Fibroblast of lung (primary cell): ENCODE measurements around the gene INPP5A. TPM values are rescaled to one million over a fixed set of nuclear protein-coding genes. Genes with fewer than 3 reads are reported as not detected.

Source experiments
- DNase-seq, 2 donors: peaks; one replicate each; pipeline versions ENCODE4 v3.0.0 to v3.0.0-alpha.2; 2010; ENCODE audit warnings: low read depth in 2 of 2
- H2AFZ ChIP-seq: 2 replicates; pipeline ENCODE4 v1.5.1; 2012; ENCODE audit warnings: low read length, control low read depth, inconsistent platforms
- H3K27ac ChIP-seq: 2 replicates; pipeline ENCODE4 v1.5.1; 2011; ENCODE audit warnings: low read length, control low read depth; ENCODE audit not compliant: insufficient read depth
- H3K27me3 ChIP-seq: 2 replicates; pipeline ENCODE4 v1.5.1; 2011; ENCODE audit warnings: mild to moderate bottlenecking, low read length; ENCODE audit not compliant: control insufficient read depth, insufficient read depth
- H3K36me3 ChIP-seq: 2 replicates; pipeline ENCODE4 v1.5.1; 2011; ENCODE audit warnings: low read length; ENCODE audit not compliant: control insufficient read depth, insufficient read depth
- H3K4me1 ChIP-seq: 2 replicates; pipeline ENCODE4 v1.5.1; 2011; ENCODE audit warnings: low read length; ENCODE audit not compliant: control insufficient read depth, insufficient read depth; ENCODE audit errors: extremely low read depth
- H3K4me2 ChIP-seq: 2 replicates; pipeline ENCODE4 v1.5.1; 2011; ENCODE audit warnings: low read length, control low read depth; ENCODE audit not compliant: insufficient read depth; ENCODE audit errors: extremely low read depth
- H3K4me3 ChIP-seq, 4 experiments: fragments of 200-600 bp in 1 of 4; sonication (generic) in 1 of 4; replicated peaks in 1 of 4; 2 replicates each; pipeline ENCODE4 v1.5.1; 2011 to 2016; ENCODE audit warnings: low read length in 4 of 4, low read depth in 3 of 4, mild to moderate bottlenecking in 3 of 4, control low read depth in 2 of 4, inconsistent platforms in 1 of 4, mixed read lengths in 1 of 4; ENCODE audit not compliant: insufficient read depth in 1 of 4; ENCODE audit errors: control extremely low read depth in 1 of 4
- H3K79me2 ChIP-seq: 2 replicates; pipeline ENCODE4 v1.5.1; 2012; ENCODE audit warnings: mild to moderate bottlenecking, low read length, inconsistent platforms; ENCODE audit not compliant: control insufficient read depth, insufficient read depth
- H3K9ac ChIP-seq: 2 replicates; pipeline ENCODE4 v1.5.1; 2011; ENCODE audit warnings: mild to moderate bottlenecking, low read length, control low read depth; ENCODE audit not compliant: insufficient read depth
- H3K9me3 ChIP-seq: 2 replicates; pipeline ENCODE4 v1.5.1; 2012; ENCODE audit warnings: low read depth, low read length; ENCODE audit not compliant: control insufficient read depth, insufficient read depth
- H4K20me1 ChIP-seq: 2 replicates; pipeline ENCODE4 v1.5.1; 2011; ENCODE audit warnings: low read length; ENCODE audit not compliant: control insufficient read depth, insufficient read depth; ENCODE audit errors: extremely low read depth
- EZH2 ChIP-seq: IDR thresholded peaks from 2 replicates; pipeline ENCODE4 v1.5.1; 2012; ENCODE audit warnings: low read length, control low read depth, mild to moderate bottlenecking; ENCODE audit errors: missing control alignments
- polyA plus RNA-seq, 2 donors: library from polyadenylated mRNA; depleted of rRNA in 1 of 2; stranded (reverse) in 1 of 2; unstranded in 1 of 2; fragments of >200 nt; gene quantifications; 2 replicates each; pipeline ENCODE4 v1.2.1, GENCODE V29; 2011 to 2012; ENCODE audit warnings: missing spikeins in 1 of 2
- total RNA-seq: library from RNA; depleted of rRNA; stranded (reverse); fragments of >200 nt; gene quantifications from 2 replicates; pipeline ENCODE4 v1.2.1, GENCODE V29; 2014
- TF ChIP-seq, protein P1 (sequence below), 2 donors: IDR thresholded peaks in 1 of 2; conservative IDR thresholded peaks in 1 of 2; 1 replicate in 1 of 2; 2 replicates in 1 of 2; pipeline ENCODE4 v1.5.1; 2011 to 2012; ENCODE audit warnings: low read length in 2 of 2, control low read depth in 1 of 2, inconsistent platforms in 1 of 2, low read depth in 1 of 2, mild to moderate bottlenecking in 1 of 2

The INPP5A gene
- total and polyA plus RNA-seq, 2 donors (not counting 1 experiment from before 2014, with no cell fraction given) = 24.6 to 39.9 TPM

DNA sequence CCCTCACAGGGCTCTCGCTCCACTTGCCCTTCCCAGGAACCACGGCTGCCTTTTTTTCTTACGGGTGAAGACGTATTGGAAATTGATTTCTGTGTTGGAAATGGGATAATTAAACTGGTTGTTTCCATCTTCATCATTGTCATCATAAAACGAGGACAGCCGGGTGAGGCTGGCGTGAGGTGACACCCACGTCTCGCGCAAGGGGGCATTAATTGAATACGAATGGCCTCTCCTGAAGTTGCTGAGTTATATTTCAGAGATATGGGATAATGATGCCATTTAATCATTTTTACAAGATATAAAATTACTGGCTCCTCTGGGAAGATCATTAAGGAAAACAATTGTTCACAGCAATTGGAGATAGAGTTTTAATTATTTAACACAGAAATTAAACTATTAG, 266.7 kb downstream of the INPP5A start:
- H3K4me3 ChIP-seq = no peak overlapping the region
- no peaks in the 10 kb centered on the region for H3K79me2 ChIP-seq
- H3K4me1 ChIP-seq = no peaks in the 10 kb centered on the region
- no peaks in the 10 kb centered on the region for H3K27me3 ChIP-seq
- H3K4me2 ChIP-seq = no peak overlapping the region
- TF ChIP-seq, protein P1, sequence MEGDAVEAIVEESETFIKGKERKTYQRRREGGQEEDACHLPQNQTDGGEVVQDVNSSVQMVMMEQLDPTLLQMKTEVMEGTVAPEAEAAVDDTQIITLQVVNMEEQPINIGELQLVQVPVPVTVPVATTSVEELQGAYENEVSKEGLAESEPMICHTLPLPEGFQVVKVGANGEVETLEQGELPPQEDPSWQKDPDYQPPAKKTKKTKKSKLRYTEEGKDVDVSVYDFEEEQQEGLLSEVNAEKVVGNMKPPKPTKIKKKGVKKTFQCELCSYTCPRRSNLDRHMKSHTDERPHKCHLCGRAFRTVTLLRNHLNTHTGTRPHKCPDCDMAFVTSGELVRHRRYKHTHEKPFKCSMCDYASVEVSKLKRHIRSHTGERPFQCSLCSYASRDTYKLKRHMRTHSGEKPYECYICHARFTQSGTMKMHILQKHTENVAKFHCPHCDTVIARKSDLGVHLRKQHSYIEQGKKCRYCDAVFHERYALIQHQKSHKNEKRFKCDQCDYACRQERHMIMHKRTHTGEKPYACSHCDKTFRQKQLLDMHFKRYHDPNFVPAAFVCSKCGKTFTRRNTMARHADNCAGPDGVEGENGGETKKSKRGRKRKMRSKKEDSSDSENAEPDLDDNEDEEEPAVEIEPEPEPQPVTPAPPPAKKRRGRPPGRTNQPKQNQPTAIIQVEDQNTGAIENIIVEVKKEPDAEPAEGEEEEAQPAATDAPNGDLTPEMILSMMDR (conservative IDR thresholded peaks at IDR 0.05 in 1 of 2, IDR thresholded peaks at IDR 0.05 in 1 of 2; ENCODE audit: low read depth in 1 of 2, low read length in 2 of 2) = no peak
- TF ChIP-seq EZH2 = no peak
- no peak overlapping the region for H3K27ac ChIP-seq
- H2AFZ ChIP-seq = no peak overlapping the region
- no peaks in the 10 kb centered on the region for H3K36me3 ChIP-seq
- H3K9ac ChIP-seq = no peak overlapping the region
- no peak for DNase-seq
- no peaks in the 10 kb centered on the region for H4K20me1 ChIP-seq
- no peaks in the 10 kb centered on the region for H3K9me3 ChIP-seq

DNA sequence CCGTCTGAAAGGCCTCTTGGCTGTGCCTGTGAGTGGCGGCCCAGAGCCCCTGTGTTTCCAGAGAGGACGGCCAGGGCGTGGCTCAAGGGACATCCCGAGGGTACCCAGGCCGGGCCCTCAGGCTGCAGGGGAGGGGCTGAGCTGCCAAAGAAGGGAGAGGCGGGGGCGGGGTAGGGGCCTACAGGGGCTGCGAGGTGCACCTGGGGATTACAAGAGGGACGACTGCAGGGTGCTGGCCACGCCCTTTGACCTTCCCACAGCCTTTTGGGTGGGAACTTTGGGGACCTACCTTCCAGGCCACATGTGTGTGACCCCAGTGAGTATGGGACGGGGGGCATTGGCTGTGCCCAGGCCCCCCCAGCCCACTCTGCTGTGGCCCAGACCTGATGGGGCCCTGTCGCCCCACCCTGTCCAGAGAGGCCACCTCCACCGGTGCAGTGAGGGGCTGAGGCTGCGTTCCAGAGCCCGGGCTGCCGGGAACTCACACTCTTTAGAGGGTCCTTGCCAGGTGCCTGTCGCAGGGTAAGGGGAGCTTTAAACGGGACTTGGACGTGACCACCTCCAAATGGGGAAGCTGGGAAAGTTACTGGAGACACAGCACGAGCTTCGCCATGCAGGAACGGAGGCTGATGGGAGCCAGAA, 267.3 kb downstream of the INPP5A start:
- Histone ChIP-seq H3K36me3 (no peaks in the 10 kb centered on the region), H3K4me2 (no peak overlapping the region), H3K79me2 (no peaks in the 10 kb centered on the region), H4K20me1 (no peaks in the 10 kb centered on the region), H3K4me1 (no peaks in the 10 kb centered on the region), H3K27me3 (no peaks in the 10 kb centered on the region), H3K27ac (no peak overlapping the region), H3K9ac (no peak overlapping the region), H2AFZ (no peak overlapping the region), H3K9me3 (no peaks in the 10 kb centered on the region), H3K4me3 (no peak overlapping the region)
- TF ChIP-seq, protein P1 (conservative IDR thresholded peaks at IDR 0.05 in 1 of 2, IDR thresholded peaks at IDR 0.05 in 1 of 2; ENCODE audit: low read depth in 1 of 2, low read length in 2 of 2) = no peak
- no peak for DNase-seq

DNA sequence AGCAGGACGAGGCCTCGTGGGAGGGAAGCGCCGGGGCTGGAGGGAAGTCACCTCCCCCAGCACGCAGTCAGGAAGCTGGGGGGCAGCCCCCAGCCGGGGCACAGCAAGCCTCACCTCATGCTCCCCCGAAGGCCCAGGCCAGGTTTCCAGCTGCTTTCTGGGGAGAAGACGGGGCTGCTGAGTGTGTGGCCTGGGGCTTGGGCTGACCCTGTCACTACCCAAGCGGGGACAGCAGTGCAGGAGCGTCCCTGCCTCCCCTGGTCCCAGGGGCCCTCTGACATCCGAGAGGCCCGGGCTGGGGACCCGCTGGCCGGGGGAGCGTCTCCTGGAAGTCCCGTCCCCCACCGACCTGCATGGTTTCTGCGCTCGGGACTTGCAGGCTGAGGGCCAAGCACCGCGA, 268.0 kb downstream of the INPP5A start:
- Histone ChIP-seq H3K9me3 (no peaks in the 10 kb centered on the region), H3K4me1 (no peaks in the 10 kb centered on the region), H3K36me3 (no peaks in the 10 kb centered on the region), H3K9ac (no peak overlapping the region), H3K79me2 (no peaks in the 10 kb centered on the region), H3K4me2 (no peak overlapping the region), H2AFZ (no peak overlapping the region), H3K4me3 (no peak overlapping the region), H3K27ac (no peak overlapping the region), H3K27me3 (no peaks in the 10 kb centered on the region), H4K20me1 (no peaks in the 10 kb centered on the region)
- DNase-seq = no peak
- TF ChIP-seq EZH2 = no peak
- TF ChIP-seq, protein P1 (conservative IDR thresholded peaks at IDR 0.05 in 1 of 2, IDR thresholded peaks at IDR 0.05 in 1 of 2; ENCODE audit: low read depth in 1 of 2, low read length in 2 of 2) = no peak
